GM21723 (cell line): Measurements from ENCODE around the gene LCN15.

Experiments used
- ATAC-seq: cut with Tn5 transposase; IDR thresholded peaks from one replicate; pipeline ENCODE4 v1.9.1; 2021; ENCODE audit warnings: mild to moderate bottlenecking, moderate library complexity; ENCODE audit not compliant: unreplicated experiment

Gene LCN15

DNA sequence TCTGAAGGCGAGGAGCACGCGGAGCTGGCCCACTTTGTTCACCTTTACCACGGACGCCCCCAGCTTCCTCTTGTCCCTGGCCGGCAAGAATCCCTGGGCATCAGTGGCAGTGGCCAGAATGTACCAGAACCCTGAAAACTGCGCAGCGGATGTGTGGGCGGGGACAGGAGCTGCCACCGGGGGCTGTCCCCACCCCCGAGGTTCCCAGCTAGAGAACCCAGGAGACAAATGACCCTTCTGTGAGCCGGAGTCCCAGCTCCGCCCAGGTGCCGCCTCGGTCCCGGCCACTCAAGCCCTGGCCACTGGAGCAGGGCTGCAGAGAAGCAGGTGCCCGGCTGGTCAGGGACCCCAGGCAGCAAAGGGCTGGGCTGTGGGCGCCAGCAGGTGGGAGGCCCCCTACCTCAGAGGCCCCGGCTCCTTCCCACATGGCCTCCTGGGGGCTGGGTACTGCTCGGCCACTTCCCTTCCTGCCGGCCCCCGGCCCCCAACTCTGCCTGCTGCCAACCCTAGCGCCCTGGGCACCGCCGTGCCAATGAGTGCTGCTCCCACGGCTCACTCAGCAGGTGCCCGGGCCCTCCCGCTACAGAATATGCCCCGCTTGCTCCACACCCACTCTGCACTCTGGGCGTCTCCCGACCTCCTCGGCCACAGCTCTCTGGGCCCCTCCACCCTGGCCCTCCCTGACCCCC, 22.3 kb downstream of the LCN15 start:
- peak; percentile 66 for ATAC-seq

DNA sequence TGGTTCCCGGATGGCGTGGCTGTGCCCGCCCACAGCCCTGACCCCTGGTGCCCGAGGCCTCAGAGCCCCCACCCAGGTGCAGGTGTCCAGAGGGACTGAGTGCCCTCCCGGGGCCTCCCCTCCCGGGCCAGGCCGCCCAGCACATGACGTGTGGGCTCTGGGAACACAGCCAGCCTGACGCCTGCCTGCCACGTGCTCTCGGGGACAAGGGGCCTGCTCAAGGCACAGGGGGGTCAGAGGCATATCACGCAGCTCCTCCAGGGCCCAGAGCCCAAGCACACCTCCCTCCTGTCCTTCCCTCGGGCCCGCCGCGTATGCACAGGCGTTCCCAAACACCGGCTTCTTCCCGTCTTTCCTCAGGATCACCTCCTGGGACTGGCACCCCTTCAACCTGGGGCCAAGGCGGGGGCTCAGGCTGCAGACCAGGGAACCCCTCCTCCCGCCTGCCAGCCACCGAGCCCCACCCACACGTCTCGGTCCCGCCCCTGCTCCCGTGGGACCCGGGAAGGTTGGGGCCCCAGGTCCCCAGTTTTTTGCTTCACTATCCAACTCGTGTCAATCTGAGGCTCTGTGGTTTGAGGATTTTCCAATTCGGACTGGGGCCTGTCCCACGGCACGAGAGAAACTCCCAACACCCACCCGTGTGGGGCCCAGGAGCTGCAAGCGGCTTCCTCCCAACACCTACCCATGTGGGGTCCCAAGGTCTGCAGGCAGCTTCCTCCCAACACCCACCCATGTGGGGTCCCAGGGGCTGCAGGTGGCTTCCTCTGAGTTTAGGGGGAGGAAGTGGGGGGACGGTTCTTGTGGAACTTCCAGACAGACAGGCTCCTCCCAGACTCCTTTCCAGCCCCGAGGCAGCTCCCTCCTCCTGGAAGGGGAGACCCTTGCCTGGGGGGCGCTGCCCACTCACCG, 23.1 kb downstream of the LCN15 start:
- peak; percentile 11 for ATAC-seq

DNA sequence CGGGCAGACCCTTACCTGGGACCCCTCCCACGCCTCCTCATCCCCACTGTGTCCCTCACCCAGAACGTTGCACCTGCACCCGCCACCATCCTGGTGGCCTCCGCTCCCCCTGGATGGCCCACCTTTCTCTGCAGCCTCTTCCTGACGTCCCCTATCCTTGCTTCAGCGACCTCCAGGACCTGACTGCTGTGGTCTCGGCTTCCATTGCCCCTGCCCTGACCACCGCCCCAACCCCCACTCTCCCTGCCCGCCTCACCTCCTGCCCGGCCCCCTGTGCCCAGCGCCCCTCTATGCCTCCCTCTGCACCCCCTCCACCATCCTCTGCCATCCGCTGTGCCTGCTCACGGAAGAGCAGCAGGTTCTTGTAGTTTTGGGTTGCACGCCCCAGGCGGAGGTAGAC, 23.8 kb downstream of the LCN15 start:
- ATAC-seq: no peak

DNA sequence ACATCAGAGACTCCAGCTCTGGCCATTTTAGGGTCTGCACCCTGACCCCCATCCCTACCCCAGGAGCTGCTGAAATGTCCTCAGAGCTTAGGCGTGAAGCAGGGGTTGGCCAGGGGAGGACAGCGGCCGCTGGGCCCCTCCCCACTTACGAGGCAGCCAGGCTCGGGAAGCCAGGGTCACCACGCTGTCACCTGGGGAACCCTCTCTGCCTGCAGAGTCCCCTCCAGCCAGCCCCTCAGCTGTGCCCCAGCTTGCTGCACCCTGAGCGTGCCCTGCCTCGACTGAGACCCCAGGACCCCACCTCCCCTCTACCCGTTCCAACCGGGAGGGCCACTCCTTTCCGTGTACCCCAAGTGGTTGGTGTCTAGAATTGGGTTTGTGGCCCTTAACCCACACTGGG, 24.2 kb downstream of the LCN15 start:
- no peak for ATAC-seq

DNA sequence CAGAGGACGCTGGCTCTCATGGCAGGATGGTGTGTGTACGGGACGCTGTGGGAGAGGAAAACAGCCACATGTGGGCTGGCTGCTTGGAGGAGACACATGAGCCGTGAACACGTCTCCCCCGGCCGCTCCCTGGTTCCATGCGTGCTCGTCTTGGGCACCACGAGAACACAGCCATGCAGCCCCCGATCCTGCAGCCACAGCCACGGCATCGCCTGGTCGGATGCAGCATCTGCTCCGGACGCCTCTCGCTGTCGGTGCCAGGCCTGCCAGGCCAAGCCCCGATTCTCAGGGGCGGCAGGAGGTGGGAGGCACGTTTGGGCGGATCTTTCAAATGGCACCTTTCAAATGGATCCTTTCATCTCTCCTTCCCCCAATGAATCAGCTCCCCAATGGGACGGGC, 24.8 kb downstream of the LCN15 start:
- no peak for ATAC-seq

DNA sequence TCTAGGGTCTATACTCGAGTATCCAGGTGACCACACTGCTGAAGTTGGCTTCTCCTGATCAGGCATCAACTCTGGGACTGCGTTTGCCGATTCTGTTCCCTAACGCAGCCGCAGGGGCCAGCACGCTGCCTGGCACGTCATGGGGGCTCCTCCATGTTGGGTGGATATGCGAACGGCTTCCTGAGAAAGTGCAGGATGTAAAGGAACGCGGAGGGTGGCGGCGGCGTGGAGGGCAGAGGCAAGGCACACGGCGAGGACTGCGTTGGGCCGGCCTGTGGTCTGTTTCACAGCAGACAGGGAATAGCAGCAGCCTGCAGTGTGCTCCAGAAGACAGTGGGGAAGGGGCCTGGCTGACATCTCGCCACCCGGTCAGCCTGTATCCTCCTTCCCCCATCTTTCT, 25.4 kb downstream of the LCN15 start:
- no peak for ATAC-seq

DNA sequence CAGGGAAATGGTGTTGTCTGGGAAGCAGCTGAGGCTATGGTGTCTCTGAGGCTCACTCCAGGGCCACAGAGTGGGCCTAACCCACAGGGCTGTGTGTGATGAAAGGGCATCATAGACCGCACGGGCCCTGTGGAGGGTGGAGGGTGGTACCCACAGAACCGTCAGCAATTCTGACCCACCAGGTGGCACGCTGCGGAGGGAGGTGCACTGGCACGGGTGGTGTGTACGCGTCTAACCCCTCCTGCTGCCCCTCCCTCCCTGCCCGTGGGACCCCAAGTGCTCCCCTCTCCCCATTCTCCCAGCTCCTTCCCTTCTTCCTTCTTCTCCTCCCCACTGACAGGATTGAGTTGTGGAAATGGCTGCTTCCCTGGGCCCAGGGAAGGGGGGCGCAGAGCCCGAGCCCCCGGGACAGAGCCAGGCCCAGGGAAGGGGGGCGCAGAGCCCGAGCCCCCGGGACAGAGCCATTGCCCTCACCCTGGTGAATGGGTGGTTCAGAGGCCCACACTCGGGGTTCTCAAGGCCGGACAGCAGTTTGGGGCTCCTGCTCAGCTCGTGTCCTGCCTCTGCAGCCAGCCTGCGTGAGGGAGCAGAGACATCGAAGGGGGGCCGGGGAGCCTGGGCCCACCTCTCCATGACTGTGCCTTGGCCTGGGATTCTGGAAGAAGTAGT, 28.4 kb downstream of the LCN15 start:
- no peak for ATAC-seq

DNA sequence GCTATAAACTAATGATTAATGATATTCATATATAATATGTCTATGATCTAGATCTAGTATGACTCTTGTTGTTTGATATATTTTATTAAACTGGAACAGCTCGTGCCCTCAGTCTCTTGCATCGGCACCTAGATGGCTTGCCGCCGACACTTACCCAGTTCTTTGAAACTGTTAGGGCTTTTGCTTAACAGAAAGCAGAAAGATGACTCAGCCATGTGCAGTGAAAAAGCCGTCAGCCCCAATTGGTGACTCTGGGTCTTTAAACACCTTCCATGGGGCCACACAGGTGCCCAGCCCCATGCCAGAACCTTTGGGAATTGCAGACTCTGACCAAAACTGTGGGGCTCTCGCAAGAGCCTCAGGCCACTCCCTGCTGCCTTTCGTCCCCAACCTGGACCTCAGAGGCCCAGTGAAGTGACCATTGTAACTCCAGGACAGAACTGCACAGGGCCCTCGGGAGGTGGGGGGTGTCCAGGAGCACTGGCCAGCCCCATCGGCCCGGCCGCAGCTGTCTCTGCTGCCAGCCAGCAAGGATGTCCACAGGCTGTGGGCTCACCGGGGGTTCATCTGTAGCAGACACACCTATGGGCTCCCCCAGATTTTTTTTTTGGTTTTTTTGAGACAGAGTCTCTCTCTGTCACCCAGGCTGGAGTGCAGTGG, 29.4 kb downstream of the LCN15 start:
- no peak for ATAC-seq

DNA sequence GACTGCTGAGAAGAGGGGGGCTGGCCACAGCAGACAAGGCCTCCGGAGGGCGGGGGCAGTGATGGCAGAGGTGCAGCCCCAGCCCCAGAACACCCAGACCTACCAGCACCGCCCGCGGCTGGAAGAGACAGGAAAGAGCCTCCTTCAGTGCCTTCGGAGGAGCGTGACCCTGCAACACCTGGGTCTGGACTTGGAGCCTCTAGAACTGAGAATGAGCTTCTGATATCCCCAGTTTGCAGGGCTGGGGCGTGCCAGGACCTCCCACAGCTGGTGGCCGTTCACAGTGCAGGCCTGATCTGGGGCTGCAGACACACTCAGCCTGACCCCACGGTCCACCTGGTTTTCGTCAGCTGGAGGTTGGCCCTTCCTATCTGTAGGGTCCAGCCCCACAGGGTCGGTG, 30.7 kb downstream of the LCN15 start:
- ATAC-seq: no peak

DNA sequence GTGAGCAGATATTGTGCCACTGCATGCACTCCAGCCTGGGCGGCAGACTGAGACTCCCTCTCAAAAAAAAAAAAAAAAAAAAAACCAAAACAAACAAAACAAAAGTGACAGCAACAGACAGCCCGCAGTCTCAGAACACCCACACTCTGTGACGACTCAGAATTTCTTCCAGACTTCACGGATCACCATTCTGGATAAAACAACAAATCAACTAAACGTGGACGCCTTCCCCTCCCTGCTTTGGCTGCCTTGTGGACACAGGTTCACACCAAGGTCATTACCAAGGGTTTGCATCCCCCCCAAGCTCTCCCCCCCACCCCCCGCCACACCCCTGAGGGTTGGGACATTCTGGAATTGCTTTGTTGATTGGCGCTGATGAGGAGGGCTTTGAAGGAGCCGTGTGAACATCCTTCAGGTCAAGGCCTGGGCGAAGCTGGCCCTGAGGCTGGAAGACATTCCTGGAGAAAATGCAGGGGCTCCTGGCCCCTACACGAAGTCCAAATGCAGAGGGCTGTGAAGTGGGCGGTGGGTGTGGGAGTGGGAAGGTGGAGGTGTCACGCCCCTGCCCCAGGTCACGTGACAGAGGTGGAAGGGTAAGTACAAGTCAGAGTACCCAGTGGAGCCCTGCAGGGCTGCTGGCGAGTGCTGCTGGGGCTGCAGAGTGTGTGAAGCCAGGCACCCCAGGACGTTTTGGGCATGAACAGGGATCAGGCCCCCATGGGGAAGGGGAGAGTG, 31.7 kb downstream of the LCN15 start:
- no peak for ATAC-seq

DNA sequence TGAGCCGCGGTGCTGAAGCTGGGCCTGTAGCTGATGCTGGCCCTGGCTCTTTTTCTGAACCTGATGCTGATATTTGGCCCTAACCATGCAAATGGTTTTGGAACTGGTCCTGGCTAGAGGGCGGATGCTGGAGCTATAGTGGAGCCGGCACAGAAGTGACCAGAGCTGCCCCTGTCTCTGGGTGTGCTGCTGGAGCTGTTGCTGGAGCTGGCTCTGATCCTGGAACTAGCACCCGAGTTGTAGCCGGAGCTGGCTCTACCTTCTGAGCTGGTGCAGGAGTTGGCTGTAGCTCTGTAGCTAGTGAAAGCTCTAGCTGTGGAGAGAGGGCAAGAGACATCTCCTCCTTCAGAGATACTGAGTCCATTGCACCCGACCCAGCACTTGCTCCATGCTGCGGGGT, 34.4 kb downstream of the LCN15 start:
- no peak for ATAC-seq

DNA sequence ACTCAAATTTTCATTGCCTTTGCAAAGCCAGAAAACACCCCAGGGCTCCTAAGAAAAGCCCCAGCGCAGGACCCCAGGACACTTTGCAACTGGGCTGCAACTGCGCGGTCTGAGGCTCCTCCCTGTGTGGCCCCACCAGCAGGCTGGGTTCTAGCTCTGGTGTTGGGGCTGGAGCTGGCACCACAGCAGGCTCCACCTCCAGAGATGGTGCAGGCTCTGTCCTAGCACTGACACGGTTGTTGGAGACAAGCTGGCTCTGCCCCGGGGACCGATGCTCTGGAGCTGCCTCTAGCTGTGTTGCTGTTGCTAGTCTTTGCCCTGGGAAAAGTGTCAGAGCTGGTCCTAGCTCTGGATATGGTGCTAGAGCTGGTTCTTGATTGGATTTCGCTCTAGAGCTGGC, 35.2 kb downstream of the LCN15 start:
- no peak for ATAC-seq

DNA sequence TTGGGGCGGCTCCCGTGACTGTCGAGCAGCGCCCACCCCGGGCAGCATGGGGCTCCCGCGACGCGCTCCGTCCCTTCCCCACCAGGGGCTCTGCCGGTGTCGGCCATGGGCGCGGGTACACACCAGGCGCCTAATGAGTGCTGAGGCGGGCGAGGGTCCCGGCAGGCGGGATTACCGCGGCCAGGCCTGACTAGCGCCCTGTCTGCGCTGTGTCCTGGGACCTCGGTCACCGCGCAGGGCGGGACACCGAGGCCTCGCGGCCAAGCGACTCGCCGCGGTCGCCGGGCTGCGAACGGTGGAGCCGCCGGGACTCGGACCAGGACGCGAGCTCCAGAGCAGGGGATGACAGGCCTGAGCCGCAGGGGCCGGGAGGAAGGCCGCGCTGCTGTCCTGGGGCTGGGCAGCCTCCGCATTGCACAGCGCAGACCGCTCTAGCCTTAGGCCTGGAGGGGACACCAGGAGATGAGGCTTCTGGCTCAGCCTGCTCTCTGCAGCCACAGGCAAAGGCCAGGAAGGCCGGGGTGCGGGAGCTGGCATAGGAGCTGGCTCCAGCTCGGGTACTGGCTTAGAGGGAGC, 35.7 kb downstream of the LCN15 start:
- ATAC-seq: peak; percentile 13

DNA sequence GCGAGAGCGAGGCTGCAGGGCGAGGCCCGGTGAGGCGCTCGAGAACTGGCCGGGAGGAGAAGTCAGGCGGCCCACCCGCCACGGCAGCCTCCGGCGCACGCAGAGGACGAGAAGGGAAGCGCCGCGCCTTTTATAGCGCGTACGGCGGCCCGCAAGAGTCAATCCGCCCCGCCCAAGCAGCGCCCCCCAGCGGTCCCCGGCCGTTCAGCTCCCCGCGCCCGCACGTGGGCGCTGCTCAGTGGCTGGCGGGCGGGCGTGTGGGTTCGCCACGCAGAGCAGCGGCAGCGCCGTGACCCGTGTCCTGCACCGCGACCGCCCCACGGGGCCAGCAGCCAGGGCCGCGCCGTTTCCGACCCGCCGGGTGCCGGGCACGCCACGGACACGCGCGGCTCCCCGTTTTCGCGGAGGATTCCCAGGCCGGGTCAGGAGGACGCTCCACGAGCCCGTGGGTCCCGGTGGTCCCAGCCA, 36.2 kb downstream of the LCN15 start:
- ATAC-seq: peak; percentile 59

DNA sequence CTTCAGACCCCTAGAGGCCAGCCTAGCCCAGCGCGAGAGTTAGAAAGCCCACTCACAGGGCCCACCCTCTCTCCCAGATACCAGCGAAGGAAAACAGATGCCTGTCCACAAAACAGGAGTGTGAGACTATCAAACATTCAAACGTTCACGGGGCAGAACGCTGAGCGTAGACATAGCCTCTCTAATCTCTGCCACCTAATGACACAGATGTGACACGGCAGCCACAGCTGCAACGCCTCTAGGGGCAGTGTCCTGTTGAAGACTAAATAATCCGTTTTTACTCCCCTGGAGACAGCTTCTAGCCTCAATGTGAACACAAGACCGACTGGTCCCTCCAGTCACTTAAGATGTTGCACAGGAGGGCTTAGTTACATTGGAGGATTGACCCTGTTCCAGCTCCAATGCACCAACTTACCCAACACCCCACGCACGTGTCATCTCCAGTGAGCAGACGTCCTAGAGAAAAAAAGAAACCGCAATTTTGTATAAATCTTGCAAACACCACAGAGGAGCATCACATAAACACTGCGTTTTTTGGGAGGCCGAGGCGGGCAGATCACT, 37.6 kb downstream of the LCN15 start:
- ATAC-seq: no peak

DNA sequence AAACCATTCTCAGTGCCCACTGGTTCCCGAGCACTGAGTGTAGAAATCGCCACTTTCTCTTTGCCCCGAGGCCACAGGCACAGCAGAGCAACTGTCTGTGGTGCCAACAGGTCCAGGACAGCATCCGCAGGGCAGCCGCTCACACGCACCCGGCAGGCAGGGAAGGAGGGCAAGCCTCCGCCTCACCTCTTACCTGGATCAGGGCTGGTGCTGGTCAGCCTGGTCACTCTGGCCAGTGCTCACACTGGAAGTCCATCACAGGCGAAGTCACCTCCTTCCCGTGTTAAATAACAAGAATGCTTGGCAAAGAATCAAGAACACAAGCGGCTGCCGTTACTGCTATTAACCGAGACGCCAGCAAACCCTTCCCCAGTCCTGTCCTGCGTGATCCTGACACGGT, 38.2 kb downstream of the LCN15 start:
- ATAC-seq: no peak

DNA sequence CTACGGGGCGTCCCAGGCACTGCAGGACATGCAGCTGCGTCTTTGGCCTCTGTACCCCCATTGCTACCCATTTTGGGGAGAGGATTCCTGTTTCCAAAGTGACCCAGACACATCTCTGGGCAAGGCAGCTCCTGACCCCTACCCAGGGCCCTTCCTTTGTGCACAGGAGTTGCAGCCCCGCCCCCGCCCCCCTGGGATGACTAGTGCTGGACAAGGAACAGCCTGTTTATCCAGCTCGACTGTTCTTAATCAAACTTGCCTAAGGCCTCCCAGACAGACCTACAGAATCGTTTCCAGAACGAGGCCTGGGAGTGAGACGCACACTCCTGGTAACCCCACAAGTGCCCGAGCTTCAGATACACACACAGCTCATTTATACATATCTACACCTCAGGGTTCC, 38.7 kb downstream of the LCN15 start:
- no peak for ATAC-seq

DNA sequence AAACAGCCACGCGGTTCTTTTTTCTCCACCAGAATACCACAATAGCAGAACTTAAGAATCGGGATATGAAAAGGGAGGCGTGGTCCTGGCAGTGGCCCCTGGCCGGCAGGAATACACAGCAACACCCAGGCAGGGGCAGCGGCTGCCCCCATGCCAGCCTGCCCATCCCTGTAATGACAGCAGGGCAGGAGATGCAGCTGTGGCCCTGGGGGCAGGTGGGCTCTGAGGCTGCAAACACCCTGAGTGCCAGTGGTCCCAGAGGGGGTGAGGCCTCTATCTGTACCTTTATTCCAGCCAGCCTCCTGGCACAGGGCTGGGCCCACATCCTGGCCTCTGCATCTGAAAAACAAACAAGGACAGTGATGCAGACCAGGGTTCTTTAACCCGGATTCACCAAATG, 39.5 kb downstream of the LCN15 start:
- ATAC-seq: no peak

DNA sequence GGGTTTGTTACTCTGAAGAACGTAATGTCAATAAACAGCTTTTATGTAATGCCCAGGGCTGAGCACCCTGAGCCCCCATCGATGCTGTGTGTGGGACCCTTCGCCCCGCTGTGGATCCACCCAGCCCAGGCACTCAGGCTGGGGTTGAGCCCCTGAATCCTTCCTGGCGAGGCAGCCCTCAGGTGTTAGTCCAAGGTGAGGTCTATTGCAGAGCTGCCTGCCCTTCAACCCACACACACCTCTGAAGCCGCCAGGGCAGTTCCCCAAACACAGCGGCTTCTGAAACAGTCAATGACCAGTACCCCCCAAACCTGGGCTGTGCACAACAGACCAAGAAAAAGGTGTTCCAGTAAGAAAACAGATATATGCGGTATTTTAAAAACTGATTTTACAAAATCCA, 40.3 kb downstream of the LCN15 start:
- ATAC-seq: no peak
